B cell (primary cell): Measurements from ENCODE around the gene ERN1. TPM values are rescaled to one million over a fixed set of nuclear protein-coding genes. Genes with fewer than 3 reads are reported as not detected.
"Not testable (repeated sequence)": the region's sequence is repeated elsewhere in the genome, so short reads cannot be mapped to it uniquely, and the experiment has no call there.

Experiments
- ATAC-seq: fragments of 200-7000 bp; cut with Tn5 transposase; one replicate; pipeline ENCODE4 v1.10.0; 2021; ENCODE audit warnings: low read depth, mild to moderate bottlenecking, moderate number of reproducible peaks, moderate library complexity
- CTCF ChIA-PET: fragments of 350-600 bp; sonication (Branson Sonifier 250); formaldehyde crosslinking; loops from one replicate; lab custom pipeline; 2021; ENCODE audit warnings: antibody characterized with exemption, inconsistent platforms; lab: Charles Lee
- POLR2A ChIA-PET: fragments of 350-600 bp; sonication (Branson Sonifier 250); formaldehyde crosslinking; loops from one replicate; lab custom pipeline; 2021; ENCODE audit warnings: antibody characterized with exemption; lab: Charles Lee
- DNase-seq: peaks from one replicate; pipeline ENCODE4 v3.0.0; 2013
- H2AFZ ChIP-seq: 2 replicates; pipeline ENCODE4 v1.6.1; 2012; ENCODE audit warnings: mild to moderate bottlenecking, low read depth, low read length; ENCODE audit not compliant: insufficient read depth, poor library complexity, severe bottlenecking
- H3K27ac ChIP-seq, 2 donors: 1 replicate in 1 of 2; 2 replicates in 1 of 2; pipeline ENCODE4 v1.5.1; 2012 to 2013; ENCODE audit warnings: low read length in 2 of 2, mild to moderate bottlenecking in 2 of 2, moderate library complexity in 1 of 2
- H3K27me3 ChIP-seq, 4 experiments: fragments of 200-600 bp in 1 of 4; sonication (generic) in 1 of 4; replicated peaks in 1 of 4; 1 replicate in 2 of 4; 2 replicates in 2 of 4; pipeline versions ENCODE4 v1.6.1 to v1.7.0; 2013 to 2016; ENCODE audit warnings: low read length in 3 of 4, mild to moderate bottlenecking in 2 of 4, mixed read lengths in 1 of 4, moderate library complexity in 1 of 4; ENCODE audit not compliant: insufficient read depth in 4 of 4, control insufficient read depth in 3 of 4; ENCODE audit errors: control extremely low read depth in 1 of 4
- H3K36me3 ChIP-seq, 2 experiments: replicated peaks in 1 of 2; 1 replicate in 1 of 2; 2 replicates in 1 of 2; pipeline versions ENCODE4 v1.6.1 to v1.7.1; 2013; ENCODE audit warnings: low read length in 1 of 2; ENCODE audit not compliant: insufficient read depth in 2 of 2, control insufficient read depth in 1 of 2; ENCODE audit errors: control extremely low read depth in 1 of 2, extremely low read depth in 1 of 2
- H3K4me1 ChIP-seq, 2 donors: fragments of 200-600 bp in 1 of 2; sonication (generic) in 1 of 2; 1 replicate in 1 of 2; 2 replicates in 1 of 2; pipeline versions ENCODE4 v1.5.1 to v1.6.1; 2013 to 2017; ENCODE audit warnings: low read length in 2 of 2; ENCODE audit not compliant: control insufficient read depth in 2 of 2, insufficient read depth in 2 of 2
- H3K4me2 ChIP-seq: replicated peaks from 2 replicates; pipeline ENCODE3; 2012; ENCODE audit warnings: mild to moderate bottlenecking, low read depth, low read length; ENCODE audit not compliant: poor library complexity, severe bottlenecking
- H3K4me3 ChIP-seq, 5 experiments: fragments of 200-600 bp in 1 of 5; sonication (generic) in 1 of 5; 1 replicate in 3 of 5; 2 replicates in 2 of 5; pipeline versions ENCODE4 v1.5.1 to v1.7.0; 2011 to 2016; ENCODE audit warnings: low read length in 4 of 5, mild to moderate bottlenecking in 4 of 5, low read depth in 2 of 5, control low read depth in 1 of 5, moderate library complexity in 1 of 5; ENCODE audit not compliant: insufficient read depth in 1 of 5; ENCODE audit errors: control extremely low read depth in 1 of 5, extremely low read depth in 1 of 5
- H3K79me2 ChIP-seq: fragments of 200-600 bp; sonication (generic); one replicate; pipeline ENCODE4 v1.6.0; 2016; ENCODE audit warnings: low read length; ENCODE audit not compliant: control insufficient read depth, insufficient read depth
- H3K9ac ChIP-seq: fragments of 200-600 bp; sonication (generic); 2 replicates; pipeline ENCODE4 v1.6.1; 2017; ENCODE audit warnings: mild to moderate bottlenecking, low read length, moderate library complexity
- H3K9me3 ChIP-seq, 3 donors: one replicate each; pipeline versions ENCODE4 v1.6.1 to v1.7.1; 2013; ENCODE audit warnings: low read length in 2 of 3; ENCODE audit not compliant: control insufficient read depth in 2 of 3, insufficient read depth in 1 of 3; ENCODE audit errors: control extremely low read depth in 1 of 3
- H4K20me1 ChIP-seq: 2 replicates; pipeline ENCODE4 v1.6.0; 2012; ENCODE audit warnings: mild to moderate bottlenecking, low read length; ENCODE audit not compliant: insufficient read depth, control insufficient read depth, poor library complexity, severe bottlenecking
- H3K27ac Mint-ChIP-seq: one replicate; pipeline ENCODE4 v1.8.0; 2021; ENCODE audit warnings: mixed read lengths
- H3K27me3 Mint-ChIP-seq: one replicate; pipeline ENCODE4 v1.8.0; 2021; ENCODE audit warnings: mixed read lengths
- H3K4me1 Mint-ChIP-seq: one replicate; pipeline ENCODE4 v1.8.0; 2021; ENCODE audit warnings: mixed read lengths
- H3K4me3 Mint-ChIP-seq: one replicate; pipeline ENCODE4 v1.8.0; 2021; ENCODE audit warnings: mixed read lengths
- H3K9me3 Mint-ChIP-seq: one replicate; pipeline ENCODE4 v1.8.0; 2022; ENCODE audit warnings: mixed read lengths; ENCODE audit not compliant: insufficient read depth
- CTCF ChIP-seq: fragments of 200-600 bp; IDR thresholded peaks from one replicate; pipeline ENCODE4 v1.8.0; 2022; ENCODE audit warnings: antibody characterized with exemption, mild to moderate bottlenecking
- EZH2 ChIP-seq: IDR thresholded peaks from 2 replicates; pipeline ENCODE4 v1.6.1; 2012; ENCODE audit warnings: borderline replicate concordance, low read depth, mild to moderate bottlenecking, moderate library complexity, low read length; ENCODE audit not compliant: insufficient read depth, poor library complexity, severe bottlenecking
- WGBS: methylation state at CpG from one replicate; pipeline ENCODE4 v1.1.5; 2013; ENCODE audit warnings: missing lambda C conversion rate; ENCODE audit not compliant: insufficient coverage; 5-methylcytosine and 5-hydroxymethylcytosine counted together
- intact Hi-C: fragments of 100-400 bp; cut with micrococcal nuclease; formaldehyde crosslinking; loops from one replicate; pipeline ENCODE4 v1.10.0; 2022
- polyA plus RNA-seq: library from polyadenylated mRNA; depleted of rRNA; stranded (reverse); fragments of >200 nt; gene quantifications from 2 replicates; pipeline ENCODE4 v1.2.3, GENCODE V29; 2012
- total RNA-seq, 2 donors: library from RNA; stranded (reverse); fragments of 120-200 nt in 1 of 2; gene quantifications; 1 replicate in 1 of 2; 2 replicates in 1 of 2; pipeline versions ENCODE4 v1.2.3 to v1.2.4, GENCODE V29; 2013 to 2022

ERN1 gene
- total and polyA plus RNA-seq, 2 donors (not counting 1 experiment from before 2014, with no cell fraction given), result 7.0 to 19.4 TPM

- ATAC-seq (no peak), DNase-seq (no peak)
- H3K4me3 ChIP-seq, result no peak overlapping the region
- no peaks in the 10 kb centered on the region for H3K4me1 Mint-ChIP-seq
- H3K4me1 ChIP-seq, result no peaks in the 10 kb centered on the region
- intact Hi-C loops, result no loop called here
- no peak for TF ChIP-seq EZH2
- no peak for TF ChIP-seq CTCF
- H3K79me2 ChIP-seq, result no peaks in the 10 kb centered on the region
- H3K4me3 Mint-ChIP-seq, result no peak overlapping the region
- peaks cover 0 to 8% of the 10 kb centered on the region in 2 experiments for H3K36me3 ChIP-seq
- no peak overlapping the region for H2AFZ ChIP-seq
- H3K27me3 Mint-ChIP-seq, result no peaks in the 10 kb centered on the region
- ChIA-PET POLR2A (no interaction called here), CTCF (no interaction called here)
- no peaks in the 10 kb centered on the region for H3K9me3 ChIP-seq
- no peaks in the 10 kb centered on the region for H3K9me3 Mint-ChIP-seq
- 92% methylated on average over 4 of the region's 4 CpGs for WGBS
- H4K20me1 ChIP-seq, result no peaks in the 10 kb centered on the region
- H3K9ac ChIP-seq, result no peak overlapping the region
- no peak overlapping the region for H3K4me2 ChIP-seq
- H3K27ac ChIP-seq, result no peak overlapping the region
- H3K27ac Mint-ChIP-seq, result no peak overlapping the region
- no peaks in the 10 kb centered on the region for H3K27me3 ChIP-seq
These were observed 40.3 kb upstream of the ERN1 start for GRCh38 chr17:64170286-64170685.

- H3K4me1 Mint-ChIP-seq, H4K20me1 ChIP-seq, intact Hi-C loops, DNase-seq, H3K4me2 ChIP-seq, H3K4me1 ChIP-seq, H3K27me3 Mint-ChIP-seq, H3K27ac ChIP-seq, H3K4me3 Mint-ChIP-seq, H3K9ac ChIP-seq, H3K79me2 ChIP-seq, H3K36me3 ChIP-seq, H2AFZ ChIP-seq, H3K9me3 Mint-ChIP-seq, CTCF ChIA-PET, ATAC-seq, H3K27me3 ChIP-seq, H3K9me3 ChIP-seq, H3K27ac Mint-ChIP-seq, H3K4me3 ChIP-seq: not testable (repeated sequence)
- 50% methylated on average over 1 of the region's 3 CpGs for WGBS
- POLR2A ChIA-PET, result interaction anchor here (0.7 kb wide), 1 partner anchor 210 kb away, joined by 3 read pairs; no protein-coding TSS in a partner anchor
These were observed 37.7 kb upstream of the ERN1 start for GRCh38 chr17:64167666-64168065.
